ENCODE measurements around the gene DIPK2B. TPM values are rescaled to one million over a fixed set of nuclear protein-coding genes. Genes with fewer than 3 reads are reported as not detected.

Gene DIPK2B
- total and polyA plus RNA-seq, 10 of the 15 experiments (the other 5 are each of a cell fraction or from before 2014, with no cell fraction given), result not detected

GRCh38 chrX:45164995-45165394 lies 35.7 kb downstream of the DIPK2B start (continued):
- no peak for TF ChIP-seq SUZ12 (IDR thresholded peaks at IDR 0.05; ENCODE audit: unreplicated experiment)
- TF ChIP-seq FOXK2 (IDR thresholded peaks at IDR 0.05), result no peak
- no peak for TF ChIP-seq PKNOX1 (IDR thresholded peaks at IDR 0.05)
- TF ChIP-seq CBFB (IDR thresholded peaks at IDR 0.05; ENCODE audit: low read depth), result no peak
- no peak for TF ChIP-seq HCFC1 (IDR thresholded peaks at IDR 0.05; ENCODE audit: low read length)
- TF ChIP-seq GATAD2B (conservative IDR thresholded peaks at IDR 0.05; ENCODE audit: low read depth), result no peak
- TF ChIP-seq FOS (IDR thresholded peaks at IDR 0.05; ENCODE audit: borderline replicate concordance, extremely low read depth, insufficient read length), result no peak

DNA sequence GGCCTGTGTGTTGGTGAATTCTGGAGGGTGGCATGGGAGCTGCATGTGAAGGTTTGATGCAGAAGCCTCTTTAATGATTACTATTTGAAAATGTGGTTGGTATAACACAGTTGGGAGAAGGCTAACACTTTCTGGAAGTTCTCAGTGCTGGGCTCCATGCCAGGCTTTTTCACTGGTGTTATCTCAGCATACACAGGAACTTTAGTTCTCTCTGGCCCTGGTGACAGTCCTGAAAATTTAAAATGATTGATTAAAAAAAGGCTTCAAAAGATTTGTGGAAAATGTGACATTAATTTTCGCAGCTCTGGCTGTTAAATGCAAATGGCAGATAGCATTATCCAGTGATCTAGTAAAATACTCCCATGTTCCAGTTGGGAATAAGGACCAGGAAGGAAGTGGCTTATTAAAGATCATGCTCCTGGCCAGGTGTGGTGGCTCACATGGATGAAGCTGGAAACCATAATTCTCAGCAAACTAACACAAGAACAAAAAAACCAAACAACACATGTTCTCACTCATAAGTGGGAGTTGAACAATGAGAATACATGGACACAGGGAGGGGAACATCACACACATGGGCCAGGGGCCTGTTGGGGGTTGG lies 36.6 kb downstream of the DIPK2B start:
- no TSS peak for BruUV-seq (replicated peaks)
- H3K4me2 ChIP-seq (ENCODE audit: control insufficient read depth, insufficient read depth), result no peak overlapping the region
- POLR2A ChIA-PET, result no interaction called here
- SMC1A ChIA-PET (ENCODE audit: uncharacterized antibody, unreplicated experiment), result no interaction called here
- H3K27ac ChIP-seq (ENCODE audit: control insufficient read depth, insufficient read depth), result no peak overlapping the region
- no peaks in the 10 kb centered on the region; a peak in 1 of 4 replicates for H3K27me3 ChIP-seq (replicated peaks in 1 of 2; ENCODE audit: control insufficient read depth in 2 of 2, insufficient read depth in 2 of 2, low read length in 1 of 2)
- WGBS (ENCODE audit: insufficient coverage, insufficient replicate concordance, low lambda C conversion rate, missing lambda C conversion rate), result 6% methylated on average over 1 of the region's 1 CpG
- H2AFZ ChIP-seq (ENCODE audit: control insufficient read depth, low read depth, low read length), result no peak overlapping the region
- ATAC-seq, result no peak
- H3K9me3 ChIP-seq (replicated peaks; ENCODE audit: control insufficient read depth, insufficient read depth, low read length), result no peaks in the 10 kb centered on the region; the same call in 2 of the 3 replicates
- intact Hi-C loops (cut with micrococcal nuclease; ENCODE audit: unreplicated experiment), result no loop called here
- no peaks in the 10 kb centered on the region for H4K20me1 ChIP-seq (ENCODE audit: control insufficient read depth, insufficient read depth)
- no peak overlapping the region for H3K4me3 ChIP-seq
- in situ Hi-C loops (cut with MboI), result no loop called here
- no peak overlapping the region for H3K9ac ChIP-seq (ENCODE audit: control insufficient read depth, insufficient read depth, low read length)
- CTCF ChIA-PET, result interaction anchor here (1.1 kb wide), 1 partner anchor 22 kb away, joined by 3 read pairs; no protein-coding TSS in a partner anchor
- DNase-seq (ENCODE audit: low read depth, low spot score), result no peak
- H3K79me2 ChIP-seq (ENCODE audit: control insufficient read depth, insufficient read depth, low read length), result no peaks in the 10 kb centered on the region
- H3K36me3 ChIP-seq (ENCODE audit: control insufficient read depth in 2 of 2, insufficient read depth in 2 of 2, low read length in 1 of 2), result no peaks in the 10 kb centered on the region
- RAD21 ChIA-PET (ENCODE audit: unreplicated experiment), result no interaction called here
- FAIRE-seq, result no peak
- no peaks in the 10 kb centered on the region for H3K4me1 ChIP-seq (ENCODE audit: control insufficient read depth, insufficient read depth, low read length)
- TF ChIP-seq SMARCA5 (IDR thresholded peaks at IDR 0.05), result no peak
- TF ChIP-seq CREB1 (IDR thresholded peaks at IDR 0.05; ENCODE audit: low read depth), result no peak
- TF ChIP-seq POLR2AphosphoS5 (IDR thresholded peaks at IDR 0.05; ENCODE audit: low read length), result no peak
- TF ChIP-seq DPF2 (IDR thresholded peaks at IDR 0.05), result no peak
- no peak for TF ChIP-seq EP300 (IDR thresholded peaks at IDR 0.05; ENCODE audit: borderline replicate concordance in 1 of 2, control insufficient read depth in 1 of 2, low read depth in 2 of 2, low read length in 2 of 2)
- no peak for TF ChIP-seq ZSCAN29 (IDR thresholded peaks at IDR 0.05)
- no peak for TF ChIP-seq PML (IDR thresholded peaks at IDR 0.05; ENCODE audit: low read length)
- no peak for TF ChIP-seq NFYB (IDR thresholded peaks at IDR 0.05; ENCODE audit: insufficient read depth, low read depth, low read length)
- TF ChIP-seq CEBPZ (IDR thresholded peaks at IDR 0.05; ENCODE audit: low read depth, low read length), result no peak
- TF ChIP-seq ATF3 (IDR thresholded peaks at IDR 0.05; ENCODE audit: borderline replicate concordance, extremely low read depth, low read depth, low read length), result no peak

All from GM12878 (cell line).